Osteocyte (in vitro differentiated cells): ENCODE measurements around the gene XBP1. TPM values are rescaled to one million over a fixed set of nuclear protein-coding genes. Genes with fewer than 3 reads are reported as not detected.

Source experiments
- DNase-seq: peaks from one replicate; pipeline ENCODE4 v3.0.0; 2021; ENCODE audit warnings: mixed read lengths; ENCODE audit not compliant: unreplicated experiment; ENCODE audit errors: extremely low spot score
- H3K27ac Mint-ChIP-seq: one replicate; pipeline ENCODE4 v1.8.0; 2021; ENCODE audit warnings: mild to moderate bottlenecking, mixed read lengths; ENCODE audit not compliant: unreplicated experiment
- H3K27me3 Mint-ChIP-seq: one replicate; pipeline ENCODE4 v1.8.0; 2021; ENCODE audit warnings: mixed read lengths; ENCODE audit not compliant: unreplicated experiment
- H3K36me3 Mint-ChIP-seq: one replicate; pipeline ENCODE4 v1.8.0; 2021; ENCODE audit warnings: mixed read lengths; ENCODE audit not compliant: unreplicated experiment
- H3K4me1 Mint-ChIP-seq: one replicate; pipeline ENCODE4 v1.8.0; 2021; ENCODE audit warnings: mixed read lengths; ENCODE audit not compliant: unreplicated experiment
- H3K4me3 Mint-ChIP-seq: one replicate; pipeline ENCODE4 v1.8.0; 2021; ENCODE audit warnings: mild to moderate bottlenecking, moderate library complexity, mixed read lengths; ENCODE audit not compliant: unreplicated experiment
- H3K9me3 Mint-ChIP-seq: one replicate; pipeline ENCODE4 v1.8.0; 2021; ENCODE audit warnings: mixed read lengths; ENCODE audit not compliant: unreplicated experiment
- total RNA-seq: library from RNA; stranded (reverse); gene quantifications from 2 replicates; pipeline ENCODE4 v1.2.1, GENCODE V29; 2021
- TF ChIP-seq, protein P1 (sequence below): fragments of 200-600 bp; sonication (generic); IDR thresholded peaks from 2 replicates; pipeline ENCODE4 v1.5.0; 2021; ENCODE audit warnings: antibody characterized with exemption, mild to moderate bottlenecking, moderate library complexity

Gene XBP1
- total RNA-seq, 1 donor from 2014 or later: 150 TPM

- Mint-ChIP-seq H3K9me3 (no peaks in the 10 kb centered on the region), H3K27ac (no peak overlapping the region), H3K36me3 (peaks cover 12% of the 10 kb centered on the region), H3K27me3 (no peaks in the 10 kb centered on the region), H3K4me3 (no peak overlapping the region), H3K4me1 (peaks cover 3% of the 10 kb centered on the region)
- no peak for DNase-seq
- TF ChIP-seq, protein P1, sequence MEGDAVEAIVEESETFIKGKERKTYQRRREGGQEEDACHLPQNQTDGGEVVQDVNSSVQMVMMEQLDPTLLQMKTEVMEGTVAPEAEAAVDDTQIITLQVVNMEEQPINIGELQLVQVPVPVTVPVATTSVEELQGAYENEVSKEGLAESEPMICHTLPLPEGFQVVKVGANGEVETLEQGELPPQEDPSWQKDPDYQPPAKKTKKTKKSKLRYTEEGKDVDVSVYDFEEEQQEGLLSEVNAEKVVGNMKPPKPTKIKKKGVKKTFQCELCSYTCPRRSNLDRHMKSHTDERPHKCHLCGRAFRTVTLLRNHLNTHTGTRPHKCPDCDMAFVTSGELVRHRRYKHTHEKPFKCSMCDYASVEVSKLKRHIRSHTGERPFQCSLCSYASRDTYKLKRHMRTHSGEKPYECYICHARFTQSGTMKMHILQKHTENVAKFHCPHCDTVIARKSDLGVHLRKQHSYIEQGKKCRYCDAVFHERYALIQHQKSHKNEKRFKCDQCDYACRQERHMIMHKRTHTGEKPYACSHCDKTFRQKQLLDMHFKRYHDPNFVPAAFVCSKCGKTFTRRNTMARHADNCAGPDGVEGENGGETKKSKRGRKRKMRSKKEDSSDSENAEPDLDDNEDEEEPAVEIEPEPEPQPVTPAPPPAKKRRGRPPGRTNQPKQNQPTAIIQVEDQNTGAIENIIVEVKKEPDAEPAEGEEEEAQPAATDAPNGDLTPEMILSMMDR: no peak
These were observed 17.8 kb upstream of the XBP1 start for GRCh38 chr22:28817919-28818859.

DNA sequence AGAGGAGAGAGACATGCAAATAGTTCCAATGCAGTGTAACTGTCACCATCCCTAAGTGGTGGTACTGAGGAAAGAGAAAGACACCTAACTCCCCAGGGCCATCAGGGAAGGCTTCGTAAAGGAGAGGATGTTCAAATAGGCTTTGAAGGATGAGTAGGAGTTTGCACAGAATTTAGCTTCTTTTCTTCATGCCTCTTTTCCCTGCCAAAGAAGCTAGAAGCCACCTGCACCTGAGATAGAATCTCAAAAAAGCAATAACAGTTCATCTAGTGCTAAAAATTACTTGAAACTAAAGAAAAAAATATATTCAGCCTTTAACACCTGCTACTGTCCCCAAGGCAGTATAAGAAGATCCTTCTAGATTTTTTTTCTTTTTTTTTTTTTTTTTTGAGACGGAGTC lies 16.7 kb upstream of the XBP1 start:
- TF ChIP-seq, protein P1: no peak
- Mint-ChIP-seq H3K36me3 (peaks cover 12% of the 10 kb centered on the region), H3K27me3 (no peaks in the 10 kb centered on the region), H3K4me1 (peaks cover 3% of the 10 kb centered on the region), H3K27ac (no peak overlapping the region), H3K4me3 (no peak overlapping the region), H3K9me3 (no peaks in the 10 kb centered on the region)
- DNase-seq: no peak

- no peak for DNase-seq
- TF ChIP-seq, protein P1: no peak
- no peaks in the 10 kb centered on the region for H3K9me3 Mint-ChIP-seq
- H3K4me3 Mint-ChIP-seq: no peak overlapping the region
- H3K36me3 Mint-ChIP-seq: peaks cover 12% of the 10 kb centered on the region
- peaks cover 3% of the 10 kb centered on the region for H3K4me1 Mint-ChIP-seq
- H3K27ac Mint-ChIP-seq: no peak overlapping the region
- H3K27me3 Mint-ChIP-seq: no peaks in the 10 kb centered on the region
These were observed 15.4 kb upstream of the XBP1 start for GRCh38 chr22:28815729-28816128.

GRCh38 chr22:28815111-28815510 lies 14.7 kb upstream of the XBP1 start:
- Mint-ChIP-seq H3K27me3 (no peaks in the 10 kb centered on the region), H3K4me3 (no peak overlapping the region), H3K4me1 (peaks cover 3% of the 10 kb centered on the region), H3K36me3 (peaks cover 12% of the 10 kb centered on the region), H3K27ac (no peak overlapping the region), H3K9me3 (no peaks in the 10 kb centered on the region)
- TF ChIP-seq, protein P1: no peak
- DNase-seq: no peak

GRCh38 chr22:28813772-28814518 lies 13.6 kb upstream of the XBP1 start:
- H3K9me3 Mint-ChIP-seq: no peaks in the 10 kb centered on the region
- TF ChIP-seq, protein P1: no peak
- peaks cover 12% of the 10 kb centered on the region for H3K36me3 Mint-ChIP-seq
- H3K4me3 Mint-ChIP-seq: no peak overlapping the region
- peaks cover 3% of the 10 kb centered on the region for H3K4me1 Mint-ChIP-seq
- no peaks in the 10 kb centered on the region for H3K27me3 Mint-ChIP-seq
- no peak overlapping the region for H3K27ac Mint-ChIP-seq
- DNase-seq: no peak
